Ovary (tissue), 9 donors: ENCODE results near the gene HMG20B. TPM values are rescaled to one million over a fixed set of nuclear protein-coding genes. Genes with fewer than 3 reads are reported as not detected.
"Not testable (repeated sequence)": the region's sequence is repeated elsewhere in the genome, so short reads cannot be mapped to it uniquely, and the experiment has no call there.

ENCODE experiments used
- DNase-seq, 5 donors: peaks; one replicate each; pipeline ENCODE4 v3.0.0-alpha.2; 2019 to 2020
- H3K27ac ChIP-seq, 2 donors: fragments of 200-600 bp; one replicate each; pipeline versions ENCODE4 v1.5.1 to v1.8.0; 2019 to 2022
- H3K27me3 ChIP-seq: fragments of 200-600 bp; one replicate; pipeline ENCODE4 v1.8.0; 2022
- H3K36me3 ChIP-seq: fragments of 200-600 bp; sonication (generic); one replicate; pipeline ENCODE4 v1.5.1; 2019
- H3K4me1 ChIP-seq: one replicate; pipeline ENCODE4 v1.8.1; 2013; ENCODE audit warnings: mild to moderate bottlenecking, moderate library complexity; ENCODE audit not compliant: insufficient read depth
- H3K4me3 ChIP-seq: fragments of 200-600 bp; sonication (generic); one replicate; pipeline ENCODE4 v1.5.1; 2017
- H3K9me3 ChIP-seq, 2 donors: fragments of 200-600 bp in 1 of 2; sonication (generic) in 1 of 2; one replicate each; pipeline versions ENCODE4 v1.5.1 to v1.8.1; 2013 to 2019; ENCODE audit warnings: mild to moderate bottlenecking in 1 of 2, moderate library complexity in 1 of 2
- EP300 ChIP-seq: sonication (generic); formaldehyde crosslinking; IDR thresholded peaks from one replicate; pipeline ENCODE4 v1.6.1; 2017; ENCODE audit warnings: antibody characterized with exemption
- POLR2A ChIP-seq: fragments of 450-650 bp; IDR thresholded peaks from one replicate; pipeline ENCODE4 v1.6.1; 2017; ENCODE audit warnings: antibody characterized with exemption, mild to moderate bottlenecking, moderate library complexity
- WGBS, 3 donors: extraction: QIAGEN DNeasy Blood & Tissue Kit in 1 of 3; methylation state at CpG; one replicate each; pipeline versions ENCODE4 v1.1.5 to v1.1.7; 2013 to 2017; 5-methylcytosine and 5-hydroxymethylcytosine counted together
- intact Hi-C, 4 donors: fragments of 100-400 bp; cut with DNase I; formaldehyde crosslinking; loops; one replicate each; pipeline versions ENCODE4 v1.11.0 to v1.15.1; 2022 to 2023
- polyA plus RNA-seq, 2 donors: library from polyadenylated mRNA; stranded (reverse); fragments of 200-250 nt in 1 of 2; fragments of 350-450 nt in 1 of 2; fragmentation: Illumina TruSeq in 1 of 2; extraction: RNeasy Lipid Tissue Mini Kit (QIAGEN cat#74804) in 1 of 2; gene quantifications; one replicate each; pipeline ENCODE4 v1.2.3, GENCODE V29; 2013 to 2014
- total RNA-seq, 7 donors: library from RNA; depleted of rRNA in 2 of 7; stranded (reverse); fragments of >200 nt in 2 of 7; fragmentation: NEBNext Ultra II Directional in 3 of 7; extraction: Animal tissue kit (Norgen Biotek cat#: 25700) in 3 of 7; gene quantifications; one replicate each; pipeline versions ENCODE4 v1.1.0 to v1.2.4, GENCODE V29; 2016 to 2023
- TF ChIP-seq, protein P1 (sequence below), 3 donors: fragments of 450-650 bp in 2 of 3; fragments of 200-600 bp in 1 of 3; IDR thresholded peaks; one replicate each; pipeline versions ENCODE4 v1.5.1 to v1.8.0; 2016 to 2022; ENCODE audit warnings: antibody characterized with exemption in 3 of 3, mild to moderate bottlenecking in 1 of 3
- donor health status: DM: no; HTN: no; CAD: no; lungs with moderate emphysema.
- donor health status: DM: no; HTN: no; CAD: no.
- donor health status: Bipolar disorder and iron deficiency.
- donor health status: DM: yes; HTN: yes; CAD: no.
- donor health status: DM: no; HTN: no; CAD: no.
- donor health status: DM: yes; HTN: yes; CAD: no.

Gene HMG20B
- total and polyA plus RNA-seq, 9 donors: 33.2 to 109 (median 60.3) TPM

DNA sequence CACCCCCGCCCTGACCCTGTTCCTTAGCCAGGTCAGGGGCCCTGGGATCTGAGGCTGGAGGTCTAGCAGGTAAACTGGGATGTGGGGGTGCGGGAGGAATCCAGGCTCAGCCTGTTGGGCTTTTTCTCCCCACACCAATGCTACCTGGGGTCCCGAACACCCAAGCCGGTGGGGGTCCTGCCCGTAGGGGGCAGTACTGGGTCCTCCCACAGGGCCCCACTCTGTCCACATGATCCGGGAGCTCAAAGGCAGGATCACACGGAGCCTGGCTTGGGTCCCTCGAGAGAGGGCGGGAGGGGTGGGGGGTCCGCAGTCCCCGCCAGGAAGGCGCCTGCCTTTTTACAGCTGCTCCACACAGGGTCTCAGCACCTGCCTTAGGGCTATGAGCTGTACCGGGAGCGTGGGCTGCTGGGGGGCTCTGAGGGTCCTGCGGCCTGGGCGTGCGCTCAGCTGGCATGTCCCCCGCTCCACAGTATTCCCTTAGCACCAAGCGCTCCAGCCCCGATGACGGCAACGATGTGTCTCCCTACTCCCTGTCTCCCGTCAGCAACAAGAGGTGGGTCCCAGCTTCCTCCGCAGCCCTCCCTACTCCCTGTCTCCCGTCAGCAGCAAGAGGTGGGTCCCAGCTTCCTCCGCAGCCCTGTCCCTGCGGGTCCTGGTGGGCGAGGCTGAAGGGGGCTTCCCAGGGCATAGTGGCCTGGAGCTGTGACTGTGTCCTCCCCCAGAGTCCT, 46.1 kb upstream of the HMG20B start:
- 87 to 90% (median 87%) methylated on average over 20 to 28 of the region's 28 CpGs for WGBS, 3 donors
- no peak overlapping the region for H3K4me3 ChIP-seq
- no peaks in the 10 kb centered on the region for H3K27me3 ChIP-seq
- TF ChIP-seq EP300 (no peak), POLR2A (no peak)
- TF ChIP-seq, protein P1, sequence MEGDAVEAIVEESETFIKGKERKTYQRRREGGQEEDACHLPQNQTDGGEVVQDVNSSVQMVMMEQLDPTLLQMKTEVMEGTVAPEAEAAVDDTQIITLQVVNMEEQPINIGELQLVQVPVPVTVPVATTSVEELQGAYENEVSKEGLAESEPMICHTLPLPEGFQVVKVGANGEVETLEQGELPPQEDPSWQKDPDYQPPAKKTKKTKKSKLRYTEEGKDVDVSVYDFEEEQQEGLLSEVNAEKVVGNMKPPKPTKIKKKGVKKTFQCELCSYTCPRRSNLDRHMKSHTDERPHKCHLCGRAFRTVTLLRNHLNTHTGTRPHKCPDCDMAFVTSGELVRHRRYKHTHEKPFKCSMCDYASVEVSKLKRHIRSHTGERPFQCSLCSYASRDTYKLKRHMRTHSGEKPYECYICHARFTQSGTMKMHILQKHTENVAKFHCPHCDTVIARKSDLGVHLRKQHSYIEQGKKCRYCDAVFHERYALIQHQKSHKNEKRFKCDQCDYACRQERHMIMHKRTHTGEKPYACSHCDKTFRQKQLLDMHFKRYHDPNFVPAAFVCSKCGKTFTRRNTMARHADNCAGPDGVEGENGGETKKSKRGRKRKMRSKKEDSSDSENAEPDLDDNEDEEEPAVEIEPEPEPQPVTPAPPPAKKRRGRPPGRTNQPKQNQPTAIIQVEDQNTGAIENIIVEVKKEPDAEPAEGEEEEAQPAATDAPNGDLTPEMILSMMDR (IDR thresholded peaks at IDR 0.05): no peak
- H3K36me3 ChIP-seq: no peaks in the 10 kb centered on the region
- peak in 1 of 5 donors; percentile 19 for DNase-seq
- H3K9me3 ChIP-seq: no peaks in the 10 kb centered on the region
- H3K4me1 ChIP-seq: no peaks in the 10 kb centered on the region
- no peak overlapping the region for H3K27ac ChIP-seq
- intact Hi-C loops: no loop called here

DNA sequence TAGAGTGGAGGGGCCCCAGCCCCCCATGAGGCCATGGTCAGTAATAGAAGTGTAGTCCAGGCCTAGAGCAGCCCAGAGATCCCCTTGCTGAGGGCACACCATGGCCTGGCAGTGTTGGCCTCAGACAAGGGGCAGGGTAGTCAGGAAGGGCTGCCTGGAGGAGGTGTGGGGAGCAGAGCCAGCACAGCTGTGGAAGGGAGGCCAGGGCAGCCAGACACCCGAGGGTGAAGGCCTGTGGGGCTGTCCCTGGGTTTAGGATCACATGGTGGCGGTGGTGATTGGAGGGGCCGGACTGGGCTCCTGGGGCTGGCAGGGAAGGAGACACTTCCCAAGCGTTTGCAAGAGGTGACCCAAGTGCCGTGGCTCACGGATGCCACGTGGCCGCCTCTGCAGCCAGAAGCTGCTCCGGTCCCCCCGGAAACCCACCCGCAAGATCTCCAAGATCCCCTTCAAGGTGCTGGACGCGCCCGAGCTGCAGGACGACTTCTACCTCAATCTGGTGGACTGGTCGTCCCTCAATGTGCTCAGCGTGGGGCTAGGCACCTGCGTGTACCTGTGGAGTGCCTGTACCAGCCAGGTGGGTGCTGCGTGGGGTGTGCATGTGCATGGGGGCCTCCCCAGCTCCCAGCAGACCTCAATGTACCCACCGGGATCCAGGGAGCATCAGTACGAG, 45.4 kb upstream of the HMG20B start:
- 93 to 94% (median 94%) methylated on average over 20 to 21 of the region's 21 CpGs for WGBS, 3 donors
- TF ChIP-seq, protein P1 (IDR thresholded peaks at IDR 0.05): no peak
- TF ChIP-seq POLR2A (no peak), EP300 (no peak)
- H3K27ac ChIP-seq: no peak overlapping the region
- no peak overlapping the region for H3K4me3 ChIP-seq
- intact Hi-C loops: no loop called here
- no peaks in the 10 kb centered on the region for H3K36me3 ChIP-seq
- DNase-seq: no peak
- H3K4me1 ChIP-seq: no peaks in the 10 kb centered on the region
- H3K27me3 ChIP-seq: no peaks in the 10 kb centered on the region
- no peaks in the 10 kb centered on the region for H3K9me3 ChIP-seq

DNA sequence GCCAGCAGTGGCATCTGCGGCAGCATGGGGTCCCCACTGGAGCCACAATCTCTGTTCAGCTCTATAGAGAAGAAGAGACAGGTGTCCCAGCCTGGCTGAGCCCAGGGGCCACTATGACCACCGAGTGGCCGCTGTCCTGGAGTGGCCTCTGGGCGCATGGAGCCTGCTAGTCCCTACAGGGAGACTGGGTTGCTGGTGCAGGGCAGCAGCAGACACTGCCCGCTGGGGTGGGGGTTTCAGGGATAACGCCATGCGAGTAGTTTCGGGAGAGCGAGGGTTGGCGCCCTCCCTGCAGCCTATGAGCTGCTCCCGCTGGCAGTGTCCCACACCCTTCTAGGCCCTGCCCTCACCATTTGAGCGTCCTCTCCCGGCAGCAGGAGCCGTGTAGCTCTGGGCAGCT, 44.7 kb upstream of the HMG20B start:
- no peak for DNase-seq
- Histone ChIP-seq H3K27me3 (no peaks in the 10 kb centered on the region), H3K4me3 (no peak overlapping the region), H3K36me3 (no peaks in the 10 kb centered on the region), H3K9me3 (no peaks in the 10 kb centered on the region), H3K27ac (no peak overlapping the region), H3K4me1 (no peaks in the 10 kb centered on the region)
- intact Hi-C loops: no loop called here
- TF ChIP-seq, protein P1 (IDR thresholded peaks at IDR 0.05): no peak
- TF ChIP-seq EP300 (no peak), POLR2A (no peak)
- 94 to 99% (median 98%) methylated on average over 14 of the region's 14 CpGs for WGBS, 3 donors

DNA sequence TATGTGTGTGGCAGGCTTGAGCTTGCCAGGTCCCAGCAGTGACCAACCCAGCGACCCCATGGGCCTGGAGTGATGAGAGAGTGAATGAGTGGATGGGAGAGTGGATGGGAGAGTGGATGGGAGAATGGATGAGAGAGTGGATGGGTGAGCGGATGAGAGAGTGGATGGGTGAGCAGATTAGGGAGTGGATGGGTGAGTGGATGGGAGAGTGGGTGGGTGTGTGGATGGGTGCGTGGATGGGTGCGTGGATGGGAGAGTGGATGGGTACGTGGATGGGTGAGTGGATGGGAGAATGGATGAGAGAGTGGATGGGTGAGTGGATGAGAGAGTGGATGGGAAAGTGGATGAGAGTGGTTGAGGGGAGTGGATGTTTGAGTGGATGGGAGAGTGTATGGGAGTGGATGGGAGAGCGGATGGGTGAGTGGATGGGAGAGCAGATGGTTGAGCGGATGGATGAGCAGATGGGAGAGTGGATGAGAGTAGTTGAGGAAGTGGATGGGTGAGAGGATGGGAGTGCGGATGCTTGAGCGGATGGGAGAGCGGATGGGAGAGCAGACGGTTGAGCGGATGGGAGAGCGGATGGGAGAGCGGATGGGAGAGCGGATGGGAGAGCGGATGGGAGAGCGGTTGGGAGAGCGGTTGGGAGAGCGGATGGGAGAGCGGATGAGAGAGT, 44.1 kb upstream of the HMG20B start:
- intact Hi-C loops: no loop called here

DNA sequence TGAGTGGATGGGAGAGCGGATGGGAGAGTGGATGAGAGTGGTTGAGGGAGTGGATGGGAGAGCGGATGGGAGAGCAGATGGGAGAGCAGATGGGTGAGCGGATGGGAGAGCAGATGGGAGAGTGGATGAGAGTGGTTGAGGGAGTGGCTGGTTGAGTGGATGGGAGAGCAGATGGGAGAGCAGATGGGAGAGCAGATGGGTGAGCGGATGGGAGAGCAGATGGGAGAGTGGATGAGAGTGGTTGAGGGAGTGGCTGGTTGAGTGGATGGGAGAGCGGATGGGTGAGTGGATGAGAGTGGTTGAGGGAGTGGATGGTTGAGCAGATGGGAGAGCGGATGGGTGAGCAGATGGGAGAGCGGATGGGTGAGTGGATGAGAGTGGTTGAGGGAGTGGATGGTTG, 43.4 kb upstream of the HMG20B start:
- 93 to 99% (median 95%) methylated on average over 7 of the region's 7 CpGs for WGBS, 3 donors
- DNase-seq, H3K27me3 ChIP-seq, H3K4me1 ChIP-seq, intact Hi-C loops, H3K36me3 ChIP-seq, H3K27ac ChIP-seq, H3K9me3 ChIP-seq, H3K4me3 ChIP-seq: not testable (repeated sequence)

More for the DNA sequence above, 44.1 kb upstream of the HMG20B start:
- no peak for DNase-seq
- Histone ChIP-seq H3K4me1 (peaks cover 2% of the 10 kb centered on the region), H3K27ac (no peak overlapping the region), H3K27me3 (no peaks in the 10 kb centered on the region), H3K36me3 (no peaks in the 10 kb centered on the region), H3K4me3 (no peak overlapping the region), H3K9me3 (no peaks in the 10 kb centered on the region)
- TF ChIP-seq, protein P1 (IDR thresholded peaks at IDR 0.05): no peak
- TF ChIP-seq POLR2A (no peak), EP300 (no peak)
- whole genome bisulfite sequencing, 3 donors: 90 to 94% (median 94%) methylated on average over 20 of the region's 20 CpGs
